ENCODE data around the gene APOA1. TPM values are rescaled to one million over a fixed set of nuclear protein-coding genes. Genes with fewer than 3 reads are reported as not detected.

Gene APOA1
- total and polyA plus RNA-seq, 2 donors (not counting 3 experiments of a cell fraction or from before 2014, with no cell fraction given) = not detected

DNA sequence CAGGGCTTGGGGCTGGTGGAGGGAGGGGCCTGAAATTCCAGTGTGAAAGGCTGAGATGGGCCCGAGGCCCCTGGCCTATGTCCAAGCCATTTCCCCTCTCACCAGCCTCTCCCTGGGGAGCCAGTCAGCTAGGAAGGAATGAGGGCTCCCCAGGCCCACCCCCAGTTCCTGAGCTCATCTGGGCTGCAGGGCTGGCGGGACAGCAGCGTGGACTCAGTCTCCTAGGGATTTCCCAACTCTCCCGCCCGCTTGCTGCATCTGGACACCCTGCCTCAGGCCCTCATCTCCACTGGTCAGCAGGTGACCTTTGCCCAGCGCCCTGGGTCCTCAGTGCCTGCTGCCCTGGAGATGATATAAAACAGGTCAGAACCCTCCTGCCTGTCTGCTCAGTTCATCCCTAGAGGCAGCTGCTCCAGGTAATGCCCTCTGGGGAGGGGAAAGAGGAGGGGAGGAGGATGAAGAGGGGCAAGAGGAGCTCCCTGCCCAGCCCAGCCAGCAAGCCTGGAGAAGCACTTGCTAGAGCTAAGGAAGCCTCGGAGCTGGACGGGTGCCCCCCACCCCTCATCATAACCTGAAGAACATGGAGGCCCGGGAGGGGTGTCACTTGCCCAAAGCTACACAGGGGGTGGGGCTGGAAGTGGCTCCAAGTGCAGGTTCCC, 7.8 kb downstream of the APOA1 start, which contains the start of gene APOC3:
APOC3 (plus strand) TSS at position 383 of the 659 bp plus-strand sequence. CDS start 676 bp downstream, outside the sequence.
- no peak within 1 kb of the TSS for H3K27ac ChIP-seq (ENCODE audit: insufficient read depth, low read depth, low read length)
- intact Hi-C loops (cut with micrococcal nuclease) = no loop called here
- H3K4me1 ChIP-seq (ENCODE audit: control insufficient read depth, extremely low read depth, insufficient read depth, low read length) = no peaks in the 10 kb centered on the region
- no peaks in the 10 kb centered on the region for H3K79me2 ChIP-seq (ENCODE audit: control insufficient read depth, insufficient read depth, low read length)
- no peaks in the 10 kb centered on the region for H3K27me3 ChIP-seq (ENCODE audit: control insufficient read depth in 2 of 2, insufficient read depth in 2 of 2, low read length in 2 of 2)
- H3K9me1 ChIP-seq (replicated peaks; ENCODE audit: control insufficient read depth, extremely low read depth, insufficient read depth, low read length) = no peaks in the 10 kb centered on the region
- no TSS peak for BruUV-seq (replicated peaks)
- H3K9me3 ChIP-seq (replicated peaks; ENCODE audit: control insufficient read depth, insufficient read depth, low read length) = no peaks in the 10 kb centered on the region
- no peaks in the 10 kb centered on the region for H3K36me3 ChIP-seq (ENCODE audit: control insufficient read depth in 2 of 2, extremely low read depth in 1 of 2, insufficient read depth in 2 of 2, low read length in 2 of 2)
- CTCF ChIA-PET = interaction anchor here (0.6 to 1.9 kb wide), 2 partner anchors 38 to 276 kb away, joined by 4 to 7 read pairs; partner anchors contain the start of gene APOA5
- no peak within 1 kb of the TSS for H2AFZ ChIP-seq (ENCODE audit: low read depth, low read length)
- no peak within 1 kb of the TSS for H3K4me2 ChIP-seq (ENCODE audit: insufficient read depth, low read length)
- DNase-seq (ENCODE audit: low read depth, low spot score) = no peak
- POLR2A ChIA-PET = no interaction called here
- no peak within 1 kb of the TSS for H3K9ac ChIP-seq (replicated peaks; ENCODE audit: extremely low read depth, insufficient read depth, low read length)
- FAIRE-seq = no peak
- TF ChIP-seq POLR2A (IDR thresholded peaks at IDR 0.05; ENCODE audit: low read depth, low read length) (no peak), MYC (IDR thresholded peaks at IDR 0.05; ENCODE audit: low read depth, low read length) (no peak), JUN (IDR thresholded peaks at IDR 0.05; ENCODE audit: borderline replicate concordance, insufficient read depth, insufficient read length, low read depth) (no peak), GATA2 (IDR thresholded peaks at IDR 0.05; ENCODE audit: insufficient read depth, insufficient read length, low read depth, low read length) (no peak), EZH2 (IDR thresholded peaks at IDR 0.05; ENCODE audit: borderline replicate concordance, low read depth, low read length, severe bottlenecking) (no peak), POLR2AphosphoS5 (IDR thresholded peaks at IDR 0.05; ENCODE audit: insufficient read depth, low read depth, low read length) (no peak), FOS (IDR thresholded peaks at IDR 0.05; ENCODE audit: borderline replicate concordance, insufficient read depth, low read length) (no peak)
- TF ChIP-seq, protein P1, sequence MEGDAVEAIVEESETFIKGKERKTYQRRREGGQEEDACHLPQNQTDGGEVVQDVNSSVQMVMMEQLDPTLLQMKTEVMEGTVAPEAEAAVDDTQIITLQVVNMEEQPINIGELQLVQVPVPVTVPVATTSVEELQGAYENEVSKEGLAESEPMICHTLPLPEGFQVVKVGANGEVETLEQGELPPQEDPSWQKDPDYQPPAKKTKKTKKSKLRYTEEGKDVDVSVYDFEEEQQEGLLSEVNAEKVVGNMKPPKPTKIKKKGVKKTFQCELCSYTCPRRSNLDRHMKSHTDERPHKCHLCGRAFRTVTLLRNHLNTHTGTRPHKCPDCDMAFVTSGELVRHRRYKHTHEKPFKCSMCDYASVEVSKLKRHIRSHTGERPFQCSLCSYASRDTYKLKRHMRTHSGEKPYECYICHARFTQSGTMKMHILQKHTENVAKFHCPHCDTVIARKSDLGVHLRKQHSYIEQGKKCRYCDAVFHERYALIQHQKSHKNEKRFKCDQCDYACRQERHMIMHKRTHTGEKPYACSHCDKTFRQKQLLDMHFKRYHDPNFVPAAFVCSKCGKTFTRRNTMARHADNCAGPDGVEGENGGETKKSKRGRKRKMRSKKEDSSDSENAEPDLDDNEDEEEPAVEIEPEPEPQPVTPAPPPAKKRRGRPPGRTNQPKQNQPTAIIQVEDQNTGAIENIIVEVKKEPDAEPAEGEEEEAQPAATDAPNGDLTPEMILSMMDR (IDR thresholded peaks at IDR 0.05; ENCODE audit: extremely low read depth in 1 of 2, insufficient read depth in 1 of 2, low read depth in 1 of 2, low read length in 2 of 2) = no peak
- TF ChIP-seq, protein P2, sequence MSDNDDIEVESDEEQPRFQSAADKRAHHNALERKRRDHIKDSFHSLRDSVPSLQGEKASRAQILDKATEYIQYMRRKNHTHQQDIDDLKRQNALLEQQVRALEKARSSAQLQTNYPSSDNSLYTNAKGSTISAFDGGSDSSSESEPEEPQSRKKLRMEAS (IDR thresholded peaks at IDR 0.05; ENCODE audit: insufficient read depth, insufficient read length) = no peak
- H4K20me1 ChIP-seq (replicated peaks; ENCODE audit: control insufficient read depth, extremely low read depth, insufficient read depth, low read length) = no peaks in the 10 kb centered on the region
- dilution Hi-C loops (cut with MboI; ENCODE audit: extremely low pct_ligation_motif_present, low sequenced_read_pairs) = no loop called here
- no peak within 1 kb of the TSS for H3K4me3 ChIP-seq (replicated peaks in 1 of 3; ENCODE audit: insufficient read depth in 1 of 3, low read depth in 1 of 3, low read length in 3 of 3)

All from endothelial cell of umbilical vein (primary cell).